NCI-H524 (cell line): ENCODE measurements around the gene VSIG10L2.

Source experiments
- DNase-seq, 2 experiments: peaks; one replicate each; lab custom pipeline; 2025; lab: John Stamatoyannopoulos, UW

VSIG10L2 gene

GRCh38 chr11:125947419-125948277 lies 1.8 kb downstream of the VSIG10L2 start:
- DNase-seq = no peak

GRCh38 chr11:125948278-125949051 lies 2.6 kb downstream of the VSIG10L2 start:
- no peak for DNase-seq

GRCh38 chr11:125949271-125950177 lies 3.7 kb downstream of the VSIG10L2 start:
- no peak for DNase-seq

GRCh38 chr11:125950178-125950490 lies 4.3 kb downstream of the VSIG10L2 start:
- DNase-seq = no peak

GRCh38 chr11:125950696-125951651 lies 5.1 kb downstream of the VSIG10L2 start:
- DNase-seq = no peak

GRCh38 chr11:125951731-125952130 lies 5.9 kb downstream of the VSIG10L2 start:
- DNase-seq = no peak

- no peak for DNase-seq
These were observed 6.7 kb downstream of the VSIG10L2 start for GRCh38 chr11:125952559-125952958.

- DNase-seq = no peak
These were observed 7.1 kb downstream of the VSIG10L2 start for GRCh38 chr11:125952973-125953372.

- no peak for DNase-seq
These were observed 7.6 kb downstream of the VSIG10L2 start for GRCh38 chr11:125953401-125953935.

- DNase-seq = no peak
These were observed 8.5 kb downstream of the VSIG10L2 start for GRCh38 chr11:125954123-125954944.

- DNase-seq = no peak
These were observed 9.2 kb downstream of the VSIG10L2 start for GRCh38 chr11:125954945-125955640.

- DNase-seq = no peak
These were observed 10.0 kb downstream of the VSIG10L2 start for GRCh38 chr11:125955856-125956255.

- no peak for DNase-seq
These were observed 10.7 kb downstream of the VSIG10L2 start for GRCh38 chr11:125956391-125957134.

- no peak for DNase-seq
These were observed 11.9 kb downstream of the VSIG10L2 start for GRCh38 chr11:125957618-125958332.

- DNase-seq = no peak
These were observed 13.1 kb downstream of the VSIG10L2 start for GRCh38 chr11:125958872-125959400.

- no peak for DNase-seq
These were observed 13.7 kb downstream of the VSIG10L2 start for GRCh38 chr11:125959511-125959910.

- DNase-seq = no peak
These were observed 14.1 kb downstream of the VSIG10L2 start for GRCh38 chr11:125959931-125960330.

GRCh38 chr11:125960771-125961170 lies 14.9 kb downstream of the VSIG10L2 start:
- no peak for DNase-seq
